Right ventricle myocardium superior (tissue), 1 donor: ENCODE results near the gene DSP. TPM values are rescaled to one million over a fixed set of nuclear protein-coding genes. Genes with fewer than 3 reads are reported as not detected.

Experiments used
- ATAC-seq: fragments of 200-7000 bp; cut with Tn5 transposase; one replicate; pipeline ENCODE4 v1.9.1; 2020; ENCODE audit warnings: mild to moderate bottlenecking; ENCODE audit not compliant: poor library complexity
- DNase-seq: peaks from one replicate; pipeline ENCODE4 v3.0.0-alpha.2; 2020
- intact Hi-C: fragments of 100-400 bp; cut with DNase I; formaldehyde crosslinking; loops from one replicate; pipeline ENCODE4 v1.11.2; 2022
- long read RNA-seq: library from polyadenylated mRNA; unstranded; transcript quantifications from one replicate; pipeline ENCODE4 v2.0.0, GENCODE V29; 2021
- total RNA-seq: library from RNA; stranded (reverse); fragmentation: NEBNext Ultra II Directional; extraction: Animal tissue kit (Norgen Biotek cat#: 25700); gene quantifications from one replicate; pipeline ENCODE4 v1.2.1, GENCODE V29; 2021
- donor health status: DM: no; HTN: yes; CAD: no; lungs with severe emphysema.

The DSP gene
- 350 TPM for total RNA-seq
- long read RNA-seq, full-length matches to known transcripts = 33 of 209 reads
- long read RNA-seq, partial matches to known transcripts = 172 of 209 reads
- long read RNA-seq, other reads (novel, unspliced or antisense) = 4 of 209 reads

- intact Hi-C loops = no loop called here
- peak; percentile 79 for DNase-seq
- peak; percentile 73 for ATAC-seq
Observed at GRCh38 chr6:7541175-7542064, at the start of gene DSP. Gene DSP, plus strand, starts transcription at chr6:7541671. Its CDS starts 245 bp downstream, at chr6:7541916.

- intact Hi-C loops = no loop called here
- DNase-seq (no peak), ATAC-seq (no peak)
Observed at GRCh38 chr6:7493866-7494265, 47.6 kb upstream of the DSP start.

- intact Hi-C loops = no loop called here
- ATAC-seq (no peak), DNase-seq (no peak)
Observed at GRCh38 chr6:7494638-7495037, 46.8 kb upstream of the DSP start.

GRCh38 chr6:7496266-7496875 is 45.1 kb upstream of the DSP start:
- intact Hi-C loops = no loop called here
- DNase-seq (peak; percentile 47), ATAC-seq (peak; percentile 83)

GRCh38 chr6:7500752-7501282 is 40.7 kb upstream of the DSP start:
- DNase-seq = no peak
- intact Hi-C loops = no loop called here
- no peak for ATAC-seq

- intact Hi-C loops = no loop called here
- ATAC-seq = peak; percentile 69
- DNase-seq = no peak
Observed at GRCh38 chr6:7502743-7503142, 38.7 kb upstream of the DSP start.

GRCh38 chr6:7504041-7504440 is 37.4 kb upstream of the DSP start:
- no peak for DNase-seq
- intact Hi-C loops = no loop called here
- no peak for ATAC-seq

- DNase-seq = no peak
- intact Hi-C loops = no loop called here
- peak; percentile 47 for ATAC-seq
Observed at GRCh38 chr6:7505189-7505699, 36.2 kb upstream of the DSP start.

- DNase-seq (no peak), ATAC-seq (no peak)
- intact Hi-C loops = no loop called here
Observed at GRCh38 chr6:7507600-7507999, 33.9 kb upstream of the DSP start.

- DNase-seq = no peak
- ATAC-seq = no peak
- intact Hi-C loops = no loop called here
Observed at GRCh38 chr6:7512320-7512719, 29.2 kb upstream of the DSP start.

GRCh38 chr6:7513529-7513928 is 27.9 kb upstream of the DSP start:
- no peak for ATAC-seq
- intact Hi-C loops = no loop called here
- no peak for DNase-seq

- intact Hi-C loops = no loop called here
- ATAC-seq (no peak), DNase-seq (no peak)
Observed at GRCh38 chr6:7515363-7515762, 26.1 kb upstream of the DSP start.

- no peak for ATAC-seq
- intact Hi-C loops = no loop called here
- no peak for DNase-seq
Observed at GRCh38 chr6:7518877-7519276, 22.6 kb upstream of the DSP start.

- DNase-seq (no peak), ATAC-seq (no peak)
- intact Hi-C loops = no loop called here
Observed at GRCh38 chr6:7522873-7523272, 18.6 kb upstream of the DSP start.

- DNase-seq (no peak), ATAC-seq (no peak)
- intact Hi-C loops = no loop called here
Observed at GRCh38 chr6:7523922-7524321, 17.5 kb upstream of the DSP start.

GRCh38 chr6:7526755-7527154 is 14.7 kb upstream of the DSP start:
- DNase-seq = no peak
- no peak for ATAC-seq

GRCh38 chr6:7528565-7528964 is 12.9 kb upstream of the DSP start:
- ATAC-seq (peak; percentile 60), DNase-seq (no peak)
- intact Hi-C loops = no loop called here

More at GRCh38 chr6:7526755-7527154, 14.7 kb upstream of the DSP start:
- intact Hi-C loops = no loop called here

- intact Hi-C loops = no loop called here
Observed at GRCh38 chr6:7529141-7529540, 12.3 kb upstream of the DSP start.

GRCh38 chr6:7532232-7532631 is 9.2 kb upstream of the DSP start:
- DNase-seq (no peak), ATAC-seq (no peak)
- intact Hi-C loops = no loop called here

More at GRCh38 chr6:7529141-7529540, 12.3 kb upstream of the DSP start:
- ATAC-seq (no peak), DNase-seq (no peak)

GRCh38 chr6:7532821-7533220 is 8.7 kb upstream of the DSP start:
- no peak for ATAC-seq
- intact Hi-C loops = no loop called here
- no peak for DNase-seq
